Measurements from ENCODE around the gene UTF1. TPM values are rescaled to one million over a fixed set of nuclear protein-coding genes. Genes with fewer than 3 reads are reported as not detected.
A peak's percentile ranks its signal among the peaks of the same experiment; 100 is the strongest.
"Not testable (repeated sequence)": the region's sequence is repeated elsewhere in the genome, so short reads cannot be mapped to it uniquely, and the experiment has no call there.

Gene UTF1
- total RNA-seq, 1 donor from 2014 or later = not detected

GRCh38 chr10:133262696-133263095 lies 32.7 kb downstream of the UTF1 start:
- ATAC-seq (ENCODE audit: low read depth) (no peak), DNase-seq (no peak)
- H3K27ac Mint-ChIP-seq = peak overlapping the region; percentile 18
- H3K4me3 Mint-ChIP-seq = peak overlapping the region; percentile 28
- H3K4me1 Mint-ChIP-seq = peaks cover 71% of the 10 kb centered on the region
- ChIA-PET POLR2A (interaction anchor here (7.0 kb wide), 1 partner anchor 12 kb away, joined by 85 read pairs; the partner anchor contains the start of gene ADAM8), CTCF (interaction anchor here (1.2 kb wide), 1 partner anchor 14 kb away, joined by 3 read pairs; the partner anchor contains the start of gene ADAM8)
- H3K36me3 Mint-ChIP-seq (ENCODE audit: low read depth) = peaks cover 19% of the 10 kb centered on the region
- H3K9me3 Mint-ChIP-seq = no peaks in the 10 kb centered on the region
- no peaks in the 10 kb centered on the region for H3K27me3 Mint-ChIP-seq
- no peak for TF ChIP-seq CTCF (IDR thresholded peaks at IDR 0.05)
- intact Hi-C loops (cut with micrococcal nuclease) = no loop called here

GRCh38 chr10:133263674-133264073 lies 33.7 kb downstream of the UTF1 start:
- no peak for TF ChIP-seq CTCF (IDR thresholded peaks at IDR 0.05)
- CTCF ChIA-PET = interaction anchor here (0.7 to 1.1 kb wide), 3 partner anchors 12 to 120 kb away, joined by 3 read pairs; no protein-coding TSS in a partner anchor
- intact Hi-C loops (cut with micrococcal nuclease) = no loop called here
- peaks cover 63% of the 10 kb centered on the region for H3K4me1 Mint-ChIP-seq
- no peak overlapping the region for H3K27ac Mint-ChIP-seq
- no peaks in the 10 kb centered on the region for H3K9me3 Mint-ChIP-seq
- H3K4me3 Mint-ChIP-seq = no peak overlapping the region
- POLR2A ChIA-PET = interaction anchor here (0.7 to 7.0 kb wide), 2 partner anchors 11 to 344 kb away, joined by 7 to 85 read pairs; partner anchors contain the start of gene ADAM8
- ATAC-seq (ENCODE audit: low read depth) = no peak
- DNase-seq = no peak
- H3K27me3 Mint-ChIP-seq = no peaks in the 10 kb centered on the region
- peaks cover 21% of the 10 kb centered on the region for H3K36me3 Mint-ChIP-seq (ENCODE audit: low read depth)

GRCh38 chr10:133264461-133264860 lies 34.4 kb downstream of the UTF1 start:
- peak overlapping the region; percentile 5 for H3K4me3 Mint-ChIP-seq
- no peak for DNase-seq
- peaks cover 22% of the 10 kb centered on the region for H3K36me3 Mint-ChIP-seq (ENCODE audit: low read depth)
- CTCF ChIA-PET = interaction anchor here (0.7 to 1.1 kb wide), 3 partner anchors 11 to 121 kb away, joined by 3 read pairs; no protein-coding TSS in a partner anchor
- POLR2A ChIA-PET = interaction anchor here (0.7 to 7.0 kb wide), 2 partner anchors 10 to 345 kb away, joined by 7 to 85 read pairs; partner anchors contain the start of gene ADAM8
- peaks cover 55% of the 10 kb centered on the region for H3K4me1 Mint-ChIP-seq
- no peak for TF ChIP-seq CTCF (IDR thresholded peaks at IDR 0.05)
- peak overlapping the region; percentile 47 for H3K27ac Mint-ChIP-seq
- no peak for ATAC-seq (ENCODE audit: low read depth)
- no peaks in the 10 kb centered on the region for H3K27me3 Mint-ChIP-seq
- intact Hi-C loops (cut with micrococcal nuclease) = no loop called here
- no peaks in the 10 kb centered on the region for H3K9me3 Mint-ChIP-seq

- ATAC-seq (ENCODE audit: low read depth); H3K4me3 Mint-ChIP-seq; intact Hi-C loops (cut with micrococcal nuclease); H3K9me3 Mint-ChIP-seq; DNase-seq; H3K27me3 Mint-ChIP-seq; H3K27ac Mint-ChIP-seq: not testable (repeated sequence)
- ChIA-PET CTCF (interaction anchor here (1.1 kb wide), 1 partner anchor 122 kb away, joined by 3 read pairs; no protein-coding TSS in a partner anchor), POLR2A (interaction anchor here (7.0 kb wide), 1 partner anchor 9 kb away, joined by 85 read pairs; the partner anchor contains the start of gene ADAM8)
- Mint-ChIP-seq H3K36me3 (ENCODE audit: low read depth) (peaks cover 27% of the 10 kb centered on the region), H3K4me1 (peaks cover 49% of the 10 kb centered on the region)
Measured at GRCh38 chr10:133265052-133265451, 35.0 kb downstream of the UTF1 start.

GRCh38 chr10:133266056-133266795 lies 36.2 kb downstream of the UTF1 start:
- Mint-ChIP-seq H3K9me3 (no peaks in the 10 kb centered on the region), H3K27me3 (no peaks in the 10 kb centered on the region), H3K27ac (no peak overlapping the region), H3K4me1 (peaks cover 37% of the 10 kb centered on the region), H3K36me3 (ENCODE audit: low read depth) (peaks cover 36% of the 10 kb centered on the region), H3K4me3 (no peak overlapping the region)
- ATAC-seq (ENCODE audit: low read depth) = no peak
- CTCF ChIA-PET = interaction anchor here (1.4 to 1.7 kb wide), 2 partner anchors 9 to 41 kb away, joined by 3 read pairs; no protein-coding TSS in a partner anchor
- no peak for DNase-seq
- POLR2A ChIA-PET = interaction anchor here (7.0 kb wide), 1 partner anchor 8 kb away, joined by 85 read pairs; the partner anchor contains the start of gene ADAM8
- TF ChIP-seq CTCF (IDR thresholded peaks at IDR 0.05) = no peak
- intact Hi-C loops (cut with micrococcal nuclease) = no loop called here

All from activated B cell treated with CpG ODN at 0.5 μM for 24 hours (primary cell).